Endothelial cell of umbilical vein (primary cell): ENCODE data around the gene PPP3CA. TPM values are rescaled to one million over a fixed set of nuclear protein-coding genes. Genes with fewer than 3 reads are reported as not detected.

ENCODE experiments used
- BruUV-seq: library from RNA; stranded (reverse); fragments of 400-500 nt; replicated peaks from 2 replicates; lab custom pipeline; 2021; lab: Mats Ljungman, UMichigan
- CTCF ChIA-PET: fragments of 300-600, 350-600 bp; sonication (Branson Sonifier 250); formaldehyde crosslinking; loops from one replicate; lab custom pipeline; 2021; ENCODE audit warnings: antibody characterized with exemption, inconsistent platforms; lab: Charles Lee
- POLR2A ChIA-PET: fragments of 300-600, 350-600 bp; sonication (Branson Sonifier 250); formaldehyde crosslinking; loops from one replicate; lab custom pipeline; 2021; ENCODE audit warnings: antibody characterized with exemption, inconsistent platforms; lab: Charles Lee
- DNase-seq: peaks from one replicate; pipeline ENCODE4 v3.0.0-alpha.2; 2011; ENCODE audit warnings: low read depth, low spot score
- FAIRE-seq: peaks from 2 replicates; lab custom pipeline; 2011; peaks lifted over from hg19 to GRCh38; lab: Jason Lieb, UNC
- H2AFZ ChIP-seq: 2 replicates; pipeline ENCODE4 v1.6.0; 2012; ENCODE audit warnings: low read depth, low read length, control low read depth, inconsistent platforms
- H3K27ac ChIP-seq: 2 replicates; pipeline ENCODE4 v1.5.1; 2011; ENCODE audit warnings: low read depth, mild to moderate bottlenecking, control low read depth, low read length, moderate library complexity; ENCODE audit not compliant: insufficient read depth
- H3K27me3 ChIP-seq, 2 experiments: 2 replicates each; pipeline versions ENCODE4 v1.6.0 to v1.6.1; 2011; ENCODE audit warnings: low read length in 2 of 2, mixed read lengths in 1 of 2; ENCODE audit not compliant: control insufficient read depth in 2 of 2, insufficient read depth in 2 of 2
- H3K36me3 ChIP-seq, 2 experiments: 2 replicates in 1 of 2; 3 replicates in 1 of 2; pipeline ENCODE4 v1.5.1; 2011; ENCODE audit warnings: low read length in 2 of 2, mild to moderate bottlenecking in 1 of 2, moderate library complexity in 1 of 2; ENCODE audit not compliant: control insufficient read depth in 2 of 2, insufficient read depth in 2 of 2; ENCODE audit errors: extremely low read depth in 1 of 2
- H3K4me1 ChIP-seq: 3 replicates; pipeline ENCODE4 v1.5.1; 2011; ENCODE audit warnings: mild to moderate bottlenecking, low read length; ENCODE audit not compliant: control insufficient read depth, insufficient read depth; ENCODE audit errors: extremely low read depth
- H3K4me2 ChIP-seq: 2 replicates; pipeline ENCODE4 v1.6.1; 2011; ENCODE audit warnings: low read length, control low read depth, mixed read lengths; ENCODE audit not compliant: insufficient read depth
- H3K4me3 ChIP-seq, 3 experiments: fragments of 200-600 bp in 1 of 3; sonication (generic), shearing (Covaris generic) in 1 of 3; replicated peaks in 1 of 3; 2 replicates each; pipeline ENCODE4 v1.5.1; 2011 to 2016; ENCODE audit warnings: control low read depth in 3 of 3, low read length in 3 of 3, mild to moderate bottlenecking in 2 of 3, inconsistent platforms in 1 of 3, low read depth in 1 of 3, moderate library complexity in 1 of 3; ENCODE audit not compliant: insufficient read depth in 1 of 3
- H3K79me2 ChIP-seq: 2 replicates; pipeline ENCODE4 v1.6.0; 2012; ENCODE audit warnings: low read length, inconsistent platforms; ENCODE audit not compliant: control insufficient read depth, insufficient read depth
- H3K9ac ChIP-seq: replicated peaks from 2 replicates; pipeline ENCODE3; 2011; ENCODE audit warnings: low read length, control low read depth; ENCODE audit not compliant: insufficient read depth; ENCODE audit errors: extremely low read depth
- H3K9me1 ChIP-seq: replicated peaks from 3 replicates; pipeline ENCODE4 v1.6.0; 2011; ENCODE audit warnings: mild to moderate bottlenecking, low read length; ENCODE audit not compliant: control insufficient read depth, insufficient read depth; ENCODE audit errors: extremely low read depth
- H3K9me3 ChIP-seq: replicated peaks from 2 replicates; pipeline ENCODE4 v1.5.1; 2012; ENCODE audit warnings: low read length, inconsistent platforms; ENCODE audit not compliant: control insufficient read depth, insufficient read depth
- H4K20me1 ChIP-seq: replicated peaks from 2 replicates; pipeline ENCODE3; 2011; ENCODE audit warnings: mild to moderate bottlenecking, low read length; ENCODE audit not compliant: control insufficient read depth, insufficient read depth; ENCODE audit errors: extremely low read depth
- CTCF ChIP-seq, 2 donors: IDR thresholded peaks; 1 replicate in 1 of 2; 2 replicates in 1 of 2; pipeline ENCODE4 v1.5.1; 2011; ENCODE audit warnings: low read length in 2 of 2, mild to moderate bottlenecking in 2 of 2, moderate library complexity in 2 of 2, control low read depth in 1 of 2, inconsistent platforms in 1 of 2, low read depth in 1 of 2; ENCODE audit not compliant: insufficient read depth in 1 of 2; ENCODE audit errors: extremely low read depth in 1 of 2
- EZH2 ChIP-seq: IDR thresholded peaks from 2 replicates; pipeline ENCODE4 v1.6.1; 2012; ENCODE audit warnings: borderline replicate concordance, low read depth, mild to moderate bottlenecking, moderate library complexity, low read length, inconsistent platforms; ENCODE audit not compliant: severe bottlenecking
- FOS ChIP-seq: IDR thresholded peaks from 2 replicates; pipeline ENCODE4 v1.6.1; 2011; ENCODE audit warnings: mild to moderate bottlenecking, low read length, moderate library complexity, borderline replicate concordance; ENCODE audit not compliant: insufficient read depth
- GATA2 ChIP-seq: IDR thresholded peaks from 2 replicates; pipeline ENCODE4 v1.7.0; 2011; ENCODE audit warnings: low read depth, mild to moderate bottlenecking, moderate library complexity, mixed read lengths, low read length; ENCODE audit not compliant: insufficient read length, insufficient read depth
- JUN ChIP-seq: IDR thresholded peaks from 2 replicates; pipeline ENCODE4 v1.6.1; 2011; ENCODE audit warnings: borderline replicate concordance, low read depth; ENCODE audit not compliant: insufficient read length, insufficient read depth
- MAX ChIP-seq: IDR thresholded peaks from 2 replicates; pipeline ENCODE4 v1.6.1; 2011; ENCODE audit not compliant: insufficient read depth, insufficient read length
- MYC ChIP-seq: IDR thresholded peaks from one replicate; pipeline ENCODE4 v1.6.1; 2011; ENCODE audit warnings: mild to moderate bottlenecking, low read depth, low read length
- POLR2A ChIP-seq: IDR thresholded peaks from 2 replicates; pipeline ENCODE4 v1.6.1; 2012; ENCODE audit warnings: low read depth, mild to moderate bottlenecking, control low read depth, low read length
- POLR2AphosphoS5 ChIP-seq: IDR thresholded peaks from 2 replicates; pipeline ENCODE4 v1.6.1; 2012; ENCODE audit warnings: low read depth, mild to moderate bottlenecking, control low read depth, low read length, moderate library complexity; ENCODE audit not compliant: insufficient read depth
- dilution Hi-C: fragments of 300-500 bp; cut with MboI; formaldehyde crosslinking; loops from one replicate; pipeline ENCODE4 v1.15.0; 2019; ENCODE audit warnings: low sequenced_read_pairs; ENCODE audit not compliant: extremely low pct_ligation_motif_present
- intact Hi-C: fragments of 100-400 bp; cut with micrococcal nuclease; formaldehyde crosslinking; loops from one replicate; pipeline ENCODE4 v1.10.0; 2022
- polyA plus RNA-seq, 4 experiments: library from polyadenylated mRNA; depleted of rRNA in 3 of 4; stranded (reverse) in 3 of 4; unstranded in 1 of 4; fragments of >200 nt; gene quantifications; 2 replicates each; pipeline versions ENCODE4 v1.2.1 to v1.2.3, GENCODE V29; 2011 to 2012; ENCODE audit warnings: missing spikeins in 1 of 4
- total RNA-seq: library from RNA; stranded (reverse); gene quantifications from 2 replicates; pipeline ENCODE4 v1.2.3, GENCODE V29; 2021

PPP3CA gene
- total and polyA plus RNA-seq, 2 donors (not counting 3 experiments of a cell fraction or from before 2014, with no cell fraction given), result 7.0 to 43.3 TPM

GRCh38 chr4:101306764-101307615 lies 40.3 kb downstream of the PPP3CA start:
- no peak overlapping the region for H2AFZ ChIP-seq
- no peak for TF ChIP-seq GATA2
- TF ChIP-seq POLR2A, result no peak
- TF ChIP-seq FOS, result no peak
- TF ChIP-seq CTCF (IDR thresholded peaks at IDR 0.05; ENCODE audit: extremely low read depth in 1 of 2, insufficient read depth in 1 of 2, low read depth in 1 of 2, low read length in 2 of 2), result no peak
- TF ChIP-seq MAX, result no peak
- TF ChIP-seq MYC, result no peak
- TF ChIP-seq JUN, result no peak
- no peak for TF ChIP-seq EZH2
- no peak for TF ChIP-seq POLR2AphosphoS5
- no peak overlapping the region for H3K4me3 ChIP-seq
- no peaks in the 10 kb centered on the region for H3K9me1 ChIP-seq
- H3K79me2 ChIP-seq, result peaks cover 5% of the 10 kb centered on the region
- H3K4me1 ChIP-seq, result no peaks in the 10 kb centered on the region
- no peak overlapping the region for H3K27ac ChIP-seq
- H3K36me3 ChIP-seq, result no peaks in the 10 kb centered on the region
- no peaks in the 10 kb centered on the region for H3K27me3 ChIP-seq
- POLR2A ChIA-PET, result no interaction called here
- intact Hi-C loops, result no loop called here
- CTCF ChIA-PET, result interaction anchor here (0.6 to 1.9 kb wide), 5 partner anchors 11 to 1074 kb away, joined by 3 to 4 read pairs (median 4); no protein-coding TSS in a partner anchor
- FAIRE-seq, result no peak
- peaks cover 4% of the 10 kb centered on the region for H4K20me1 ChIP-seq
- H3K9ac ChIP-seq, result no peak overlapping the region
- no peaks in the 10 kb centered on the region for H3K9me3 ChIP-seq
- BruUV-seq, result no TSS peak
- no peak for DNase-seq
- no peak overlapping the region for H3K4me2 ChIP-seq
- dilution Hi-C loops, result no loop called here
